ENCODE data around the gene IL18RAP.

- TF ChIP-seq POLR2AphosphoS5 (IDR thresholded peaks at IDR 0.05) (no peak), CTCF (IDR thresholded peaks at IDR 0.05) (no peak)
These were observed 30.5 kb downstream of the IL18RAP start for GRCh38 chr2:102453501-102453900.

Data from sigmoid colon (tissue), 4 donors.